ENCODE results near the gene CFAP299.

CFAP299 gene

GRCh38 chr4:80726471-80726870 is 390.9 kb downstream of the CFAP299 start:
- Histone ChIP-seq H3K9ac (ENCODE audit: low read length) (no peak overlapping the region), H3K27ac (ENCODE audit: low read length) (no peak overlapping the region), H3K4me1 (ENCODE audit: low read length) (no peaks in the 10 kb centered on the region), H3K9me3 (replicated peaks; ENCODE audit: insufficient read depth, low read length) (no peaks in the 10 kb centered on the region), H3K27me3 (replicated peaks; ENCODE audit: insufficient read depth, low read length) (no peaks in the 10 kb centered on the region), H2AFZ (ENCODE audit: low read length) (no peak overlapping the region), H3K9me2 (replicated peaks; ENCODE audit: insufficient read depth, low read length) (no peaks in the 10 kb centered on the region), H3K4me2 (ENCODE audit: low read depth, low read length) (no peak overlapping the region), H4K20me1 (ENCODE audit: insufficient read depth, low read length) (no peaks in the 10 kb centered on the region), H3K79me2 (ENCODE audit: low read length) (no peaks in the 10 kb centered on the region), H3F3A (ENCODE audit: insufficient read depth, low read length) (no peaks in the 10 kb centered on the region), H3K36me3 (replicated peaks; ENCODE audit: insufficient read depth, low read length) (no peaks in the 10 kb centered on the region), H3K4me3 (ENCODE audit: low read length) (no peak overlapping the region)
- TF ChIP-seq EZH2 (optimal IDR thresholded peaks at IDR 0.05; ENCODE audit: low read depth, low read length) = no peak
- TF ChIP-seq EZH2phosphoT487 (IDR thresholded peaks at IDR 0.05; ENCODE audit: low read length) = no peak
- no peak for TF ChIP-seq CTCF (IDR thresholded peaks at IDR 0.05; ENCODE audit: low read length)
- DNase-seq = no peak

- no peaks in the 10 kb centered on the region for H3K79me2 ChIP-seq (ENCODE audit: low read length)
- no peaks in the 10 kb centered on the region for H4K20me1 ChIP-seq (ENCODE audit: insufficient read depth, low read length)
- H3K4me2 ChIP-seq (ENCODE audit: low read depth, low read length) = no peak overlapping the region
- TF ChIP-seq CTCF (IDR thresholded peaks at IDR 0.05; ENCODE audit: low read length) = no peak
- TF ChIP-seq EZH2phosphoT487 (IDR thresholded peaks at IDR 0.05; ENCODE audit: low read length) = no peak
- no peak for TF ChIP-seq EZH2 (optimal IDR thresholded peaks at IDR 0.05; ENCODE audit: low read depth, low read length)
- H3K36me3 ChIP-seq (replicated peaks; ENCODE audit: insufficient read depth, low read length) = no peaks in the 10 kb centered on the region
- no peak overlapping the region for H3K4me3 ChIP-seq (ENCODE audit: low read length)
- no peak overlapping the region for H3K9ac ChIP-seq (ENCODE audit: low read length)
- H3K27me3 ChIP-seq (replicated peaks; ENCODE audit: insufficient read depth, low read length) = no peaks in the 10 kb centered on the region
- no peaks in the 10 kb centered on the region for H3F3A ChIP-seq (ENCODE audit: insufficient read depth, low read length)
- no peaks in the 10 kb centered on the region for H3K9me3 ChIP-seq (replicated peaks; ENCODE audit: insufficient read depth, low read length)
- H3K9me2 ChIP-seq (replicated peaks; ENCODE audit: insufficient read depth, low read length) = no peaks in the 10 kb centered on the region
- no peak overlapping the region for H3K27ac ChIP-seq (ENCODE audit: low read length)
- no peak overlapping the region for H2AFZ ChIP-seq (ENCODE audit: low read length)
- DNase-seq = no peak
- H3K4me1 ChIP-seq (ENCODE audit: low read length) = no peaks in the 10 kb centered on the region
These were observed 394.6 kb downstream of the CFAP299 start for GRCh38 chr4:80730158-80730557.

- Histone ChIP-seq H3K4me2 (ENCODE audit: low read depth, low read length) (no peak overlapping the region), H4K20me1 (ENCODE audit: insufficient read depth, low read length) (no peaks in the 10 kb centered on the region), H3K27me3 (replicated peaks; ENCODE audit: insufficient read depth, low read length) (no peaks in the 10 kb centered on the region), H3K9me2 (replicated peaks; ENCODE audit: insufficient read depth, low read length) (no peaks in the 10 kb centered on the region), H3K4me3 (ENCODE audit: low read length) (no peak overlapping the region), H3K27ac (ENCODE audit: low read length) (no peak overlapping the region), H2AFZ (ENCODE audit: low read length) (no peak overlapping the region), H3F3A (ENCODE audit: insufficient read depth, low read length) (no peaks in the 10 kb centered on the region), H3K9me3 (replicated peaks; ENCODE audit: insufficient read depth, low read length) (no peaks in the 10 kb centered on the region), H3K4me1 (ENCODE audit: low read length) (no peaks in the 10 kb centered on the region), H3K36me3 (replicated peaks; ENCODE audit: insufficient read depth, low read length) (no peaks in the 10 kb centered on the region), H3K79me2 (ENCODE audit: low read length) (no peaks in the 10 kb centered on the region), H3K9ac (ENCODE audit: low read length) (no peak overlapping the region)
- TF ChIP-seq EZH2 (optimal IDR thresholded peaks at IDR 0.05; ENCODE audit: low read depth, low read length) (no peak), CTCF (IDR thresholded peaks at IDR 0.05; ENCODE audit: low read length) (no peak), EZH2phosphoT487 (IDR thresholded peaks at IDR 0.05; ENCODE audit: low read length) (no peak)
- no peak for DNase-seq
These were observed 395.9 kb downstream of the CFAP299 start for GRCh38 chr4:80731436-80731835.

Data from MM.1S (cell line).